Measurements from ENCODE around the gene FBXL16. TPM values are rescaled to one million over a fixed set of nuclear protein-coding genes. Genes with fewer than 3 reads are reported as not detected.
A peak's percentile ranks its signal among the peaks of the same experiment; 100 is the strongest.

Gene FBXL16
- total and polyA plus RNA-seq, 2 of the 13 experiments (the other 11 are each of a cell fraction or from before 2014, with no cell fraction given) = 0.22 to 2.0 TPM

- TF ChIP-seq BCL6 (CRISPR knock-in tag; IDR thresholded peaks at IDR 0.05) (no peak), ZNF350 (CRISPR knock-in tag; IDR thresholded peaks at IDR 0.05; ENCODE audit: borderline replicate concordance, low read depth) (peak; percentile 64), MED1 (CRISPR knock-in tag; IDR thresholded peaks at IDR 0.05) (0 out of 2 replicates have a peak, but pooled peaks have one; percentile 28), SRSF4 (IDR thresholded peaks at IDR 0.05; ENCODE audit: low read depth, low read length, poor library complexity, severe bottlenecking) (no peak), AHDC1 (CRISPR knock-in tag; IDR thresholded peaks at IDR 0.05; ENCODE audit: borderline replicate concordance) (0 out of 2 replicates have a peak, but pooled peaks have one; percentile 31), NR2F1 (CRISPR knock-in tag; IDR thresholded peaks at IDR 0.05) (no peak), PTBP1 (IDR thresholded peaks at IDR 0.05; ENCODE audit: low read depth, low read length, poor library complexity, severe bottlenecking) (no peak), CC2D1A (CRISPR knock-in tag; IDR thresholded peaks at IDR 0.05) (no peak), ZBTB2 (CRISPR knock-in tag; IDR thresholded peaks at IDR 0.05; ENCODE audit: low read depth) (no peak), ZNF746 (CRISPR knock-in tag; IDR thresholded peaks at IDR 0.05) (no peak), TMF1 (CRISPR knock-in tag; IDR thresholded peaks at IDR 0.05; ENCODE audit: low read depth) (no peak; the same call in 1 of the 2 replicates), ZNF30 (CRISPR knock-in tag; IDR thresholded peaks at IDR 0.05) (no peak; the same call in 1 of the 2 replicates), PCBP1 (IDR thresholded peaks at IDR 0.05; ENCODE audit: borderline replicate concordance, low read depth, low read length) (no peak), REL (CRISPR knock-in tag; conservative IDR thresholded peaks at IDR 0.05) (0 out of 2 replicates have a peak, but pooled peaks have one; percentile 61), TBX3 (IDR thresholded peaks at IDR 0.05; ENCODE audit: borderline replicate concordance) (no peak), PAWR (CRISPR knock-in tag; IDR thresholded peaks at IDR 0.05; ENCODE audit: borderline replicate concordance) (no peak; the same call in 1 of the 2 replicates), ZMYM4 (CRISPR knock-in tag; IDR thresholded peaks at IDR 0.05) (no peak), ZNF737 (CRISPR knock-in tag; IDR thresholded peaks at IDR 0.05; ENCODE audit: borderline replicate concordance) (no peak; the same call in 1 of the 2 replicates), SMAD1 (CRISPR knock-in tag; IDR thresholded peaks at IDR 0.05; ENCODE audit: borderline replicate concordance, low read depth) (peak; percentile 50; the same call in 1 of the 2 replicates), ZBTB44 (CRISPR knock-in tag; IDR thresholded peaks at IDR 0.05) (no peak)
Observed at GRCh38 chr16:695355-696089, 10.1 kb downstream of the FBXL16 start (continued).
